Measurements from ENCODE around the gene ITPR1. TPM values are rescaled to one million over a fixed set of nuclear protein-coding genes. Genes with fewer than 3 reads are reported as not detected.

Gene ITPR1
- total RNA-seq, 2 experiments from 2014 or later = 84.4 to 104 TPM

DNA sequence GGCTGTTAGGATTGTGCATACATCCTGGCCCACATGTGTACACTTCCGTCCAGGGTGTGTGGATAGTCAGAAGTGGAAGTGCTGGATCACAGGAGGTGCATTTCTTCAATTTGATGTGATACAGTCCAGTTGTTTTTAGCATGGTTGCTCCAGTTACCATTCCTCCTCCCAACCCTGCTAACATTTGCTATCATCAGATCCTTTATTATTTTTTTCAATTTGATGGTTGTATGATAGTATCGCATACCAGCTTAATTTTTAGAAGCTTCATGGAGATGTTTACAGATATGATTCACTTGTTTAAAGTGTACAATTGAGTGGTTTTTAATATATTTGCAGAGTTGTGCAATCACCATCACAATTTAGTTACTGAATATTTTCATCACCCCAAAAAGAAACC, 202.7 kb downstream of the ITPR1 start:
- ChIA-PET POLR2A (interaction anchor here (0.7 kb wide), 1 partner anchor 9 kb away, joined by 3 read pairs; no protein-coding TSS in a partner anchor), CTCF (ENCODE audit: unreplicated experiment) (no interaction called here)
- Histone ChIP-seq H3K9me2 (ENCODE audit: insufficient read depth, low read length) (no peaks in the 10 kb centered on the region), H2AFZ (ENCODE audit: low read length) (no peak overlapping the region), H3K4me2 (ENCODE audit: low read length) (no peak overlapping the region), H3K4me1 (ENCODE audit: insufficient read depth, low read length, poor library complexity, severe bottlenecking) (no peaks in the 10 kb centered on the region), H3K36me3 (ENCODE audit: insufficient read depth, low read length) (peaks cover 93% of the 10 kb centered on the region), H3K4me3 (ENCODE audit: low read depth, low read length, poor library complexity, severe bottlenecking) (no peak overlapping the region), H3K79me2 (ENCODE audit: insufficient read depth, low read depth, low read length) (no peaks in the 10 kb centered on the region), H4K20me1 (ENCODE audit: insufficient read depth, low read length) (no peaks in the 10 kb centered on the region), H3K9me3 (ENCODE audit: low read length) (no peaks in the 10 kb centered on the region), H3K27ac (ENCODE audit: low read depth, low read length, poor library complexity, severe bottlenecking) (no peak overlapping the region)
- no TSS peak for BruUV-seq (replicated peaks)
- TF ChIP-seq EZH2phosphoT487 (IDR thresholded peaks at IDR 0.05; ENCODE audit: borderline replicate concordance, low read depth, low read length) = no peak
- TF ChIP-seq, protein P1, sequence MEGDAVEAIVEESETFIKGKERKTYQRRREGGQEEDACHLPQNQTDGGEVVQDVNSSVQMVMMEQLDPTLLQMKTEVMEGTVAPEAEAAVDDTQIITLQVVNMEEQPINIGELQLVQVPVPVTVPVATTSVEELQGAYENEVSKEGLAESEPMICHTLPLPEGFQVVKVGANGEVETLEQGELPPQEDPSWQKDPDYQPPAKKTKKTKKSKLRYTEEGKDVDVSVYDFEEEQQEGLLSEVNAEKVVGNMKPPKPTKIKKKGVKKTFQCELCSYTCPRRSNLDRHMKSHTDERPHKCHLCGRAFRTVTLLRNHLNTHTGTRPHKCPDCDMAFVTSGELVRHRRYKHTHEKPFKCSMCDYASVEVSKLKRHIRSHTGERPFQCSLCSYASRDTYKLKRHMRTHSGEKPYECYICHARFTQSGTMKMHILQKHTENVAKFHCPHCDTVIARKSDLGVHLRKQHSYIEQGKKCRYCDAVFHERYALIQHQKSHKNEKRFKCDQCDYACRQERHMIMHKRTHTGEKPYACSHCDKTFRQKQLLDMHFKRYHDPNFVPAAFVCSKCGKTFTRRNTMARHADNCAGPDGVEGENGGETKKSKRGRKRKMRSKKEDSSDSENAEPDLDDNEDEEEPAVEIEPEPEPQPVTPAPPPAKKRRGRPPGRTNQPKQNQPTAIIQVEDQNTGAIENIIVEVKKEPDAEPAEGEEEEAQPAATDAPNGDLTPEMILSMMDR (conservative IDR thresholded peaks at IDR 0.05; ENCODE audit: low read length) = no peak
- intact Hi-C loops (cut with micrococcal nuclease; ENCODE audit: unreplicated experiment) = no loop called here
- no peak for DNase-seq (ENCODE audit: low spot score)

DNA sequence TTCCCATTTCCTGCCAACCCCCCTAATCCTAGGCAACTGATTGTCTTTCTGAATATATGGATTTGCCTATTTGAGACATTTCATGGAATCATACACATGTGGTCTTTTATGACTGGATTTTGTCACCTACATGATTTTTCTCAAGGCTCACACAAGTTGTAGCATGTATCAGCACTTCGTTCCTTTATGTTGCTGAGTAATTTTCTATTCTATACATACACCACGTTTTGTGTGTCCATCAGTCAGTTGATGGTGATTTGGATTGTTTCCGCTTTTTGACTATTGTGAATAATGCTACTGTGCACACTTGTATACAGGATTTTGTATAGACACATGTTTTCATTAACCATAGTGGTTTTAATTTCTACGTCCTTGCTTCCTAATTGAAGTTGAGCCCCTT, 203.1 kb downstream of the ITPR1 start:
- H3K9me2 ChIP-seq (ENCODE audit: insufficient read depth, low read length) = no peaks in the 10 kb centered on the region
- no peaks in the 10 kb centered on the region for H3K79me2 ChIP-seq (ENCODE audit: insufficient read depth, low read depth, low read length)
- CTCF ChIA-PET (ENCODE audit: unreplicated experiment) = no interaction called here
- POLR2A ChIA-PET = no interaction called here
- intact Hi-C loops (cut with micrococcal nuclease; ENCODE audit: unreplicated experiment) = no loop called here
- H2AFZ ChIP-seq (ENCODE audit: low read length) = no peak overlapping the region
- BruUV-seq (replicated peaks) = no TSS peak
- DNase-seq (ENCODE audit: low spot score) = no peak
- H3K36me3 ChIP-seq (ENCODE audit: insufficient read depth, low read length) = peaks cover 93% of the 10 kb centered on the region
- TF ChIP-seq EZH2phosphoT487 (IDR thresholded peaks at IDR 0.05; ENCODE audit: borderline replicate concordance, low read depth, low read length) = no peak
- TF ChIP-seq, protein P1 (conservative IDR thresholded peaks at IDR 0.05; ENCODE audit: low read length) = no peak
- H3K27ac ChIP-seq (ENCODE audit: low read depth, low read length, poor library complexity, severe bottlenecking) = no peak overlapping the region
- no peak overlapping the region for H3K4me3 ChIP-seq (ENCODE audit: low read depth, low read length, poor library complexity, severe bottlenecking)
- H3K9me3 ChIP-seq (ENCODE audit: low read length) = no peaks in the 10 kb centered on the region
- no peaks in the 10 kb centered on the region for H3K4me1 ChIP-seq (ENCODE audit: insufficient read depth, low read length, poor library complexity, severe bottlenecking)
- no peaks in the 10 kb centered on the region for H4K20me1 ChIP-seq (ENCODE audit: insufficient read depth, low read length)
- no peak overlapping the region for H3K4me2 ChIP-seq (ENCODE audit: low read length)

DNA sequence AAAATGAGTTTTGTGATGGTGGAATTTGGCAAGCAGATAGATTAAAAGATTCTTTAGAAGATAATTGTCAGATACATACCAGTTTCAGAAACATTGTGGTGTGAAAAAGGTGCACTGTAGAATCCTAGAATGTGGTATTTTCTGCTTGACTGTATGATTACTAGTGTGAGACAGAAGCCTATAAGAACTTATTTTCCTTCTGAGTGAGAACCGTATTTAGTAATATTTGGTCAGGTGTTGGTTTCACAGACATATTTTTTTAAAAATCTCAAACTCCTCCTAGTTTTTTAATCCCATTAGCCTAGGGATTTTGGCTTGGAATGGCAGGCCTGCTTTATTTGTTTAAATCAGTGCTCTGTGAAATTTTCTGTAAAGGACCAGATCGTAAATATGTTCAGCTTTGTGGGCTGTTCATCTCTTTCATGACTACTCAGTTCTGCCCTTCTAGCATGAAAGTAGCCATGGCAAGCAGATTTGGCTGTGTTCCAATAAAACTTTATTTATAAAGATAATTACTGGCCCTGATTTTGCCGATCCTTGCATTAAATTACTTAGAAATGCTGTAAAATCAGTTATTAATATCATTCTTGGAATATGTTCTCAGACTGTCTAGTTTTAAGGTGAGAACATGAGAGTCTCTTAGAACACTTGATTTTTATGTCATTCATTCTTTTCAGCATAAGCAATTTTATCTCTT, 205.1 kb downstream of the ITPR1 start:
- Histone ChIP-seq H3K4me2 (ENCODE audit: low read length) (no peak overlapping the region), H2AFZ (ENCODE audit: low read length) (no peak overlapping the region), H4K20me1 (ENCODE audit: insufficient read depth, low read length) (no peaks in the 10 kb centered on the region), H3K4me3 (ENCODE audit: low read depth, low read length, poor library complexity, severe bottlenecking) (no peak overlapping the region), H3K36me3 (ENCODE audit: insufficient read depth, low read length) (peaks cover 94% of the 10 kb centered on the region), H3K9me3 (ENCODE audit: low read length) (no peaks in the 10 kb centered on the region), H3K9me2 (ENCODE audit: insufficient read depth, low read length) (no peaks in the 10 kb centered on the region), H3K4me1 (ENCODE audit: insufficient read depth, low read length, poor library complexity, severe bottlenecking) (no peaks in the 10 kb centered on the region), H3K79me2 (ENCODE audit: insufficient read depth, low read depth, low read length) (no peaks in the 10 kb centered on the region), H3K27ac (ENCODE audit: low read depth, low read length, poor library complexity, severe bottlenecking) (no peak overlapping the region)
- no TSS peak for BruUV-seq (replicated peaks)
- TF ChIP-seq, protein P1 (conservative IDR thresholded peaks at IDR 0.05; ENCODE audit: low read length) = no peak
- TF ChIP-seq EZH2phosphoT487 (IDR thresholded peaks at IDR 0.05; ENCODE audit: borderline replicate concordance, low read depth, low read length) = no peak
- intact Hi-C loops (cut with micrococcal nuclease; ENCODE audit: unreplicated experiment) = no loop called here
- no peak for DNase-seq (ENCODE audit: low spot score)
- ChIA-PET POLR2A (no interaction called here), CTCF (ENCODE audit: unreplicated experiment) (no interaction called here)
